NAMALWA (cell line): ENCODE measurements around the gene MSI2.
A peak's percentile ranks its signal among the peaks of the same experiment; 100 is the strongest.

Experiments
- DNase-seq: peaks from one replicate; pipeline ENCODE4 v3.0.0-alpha.2; 2015; ENCODE audit warnings: low spot score

MSI2 gene

GRCh38 chr17:57441270-57441600 lies 184.9 kb downstream of the MSI2 start:
- peak; percentile 76 for DNase-seq

DNA sequence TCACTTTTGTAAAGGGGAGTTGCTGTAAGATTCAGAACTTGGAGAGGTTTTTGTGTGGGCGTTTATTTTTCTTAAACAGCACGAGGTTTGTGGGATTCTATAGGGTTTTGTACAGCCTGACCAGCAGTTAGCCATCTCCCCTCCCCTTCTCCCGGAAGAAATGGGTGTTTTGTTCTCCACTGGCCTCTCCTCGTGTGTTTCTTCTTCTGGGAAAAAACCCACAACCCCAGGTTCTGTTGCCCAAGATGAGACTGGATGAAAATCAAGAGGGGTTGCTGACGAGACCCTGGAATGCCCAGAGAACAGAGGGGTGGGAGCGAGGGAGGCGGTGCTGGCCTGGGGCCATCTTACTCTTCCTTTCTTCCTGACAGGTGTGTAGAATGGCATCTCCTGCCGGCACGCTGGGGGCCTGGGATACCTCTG lies 186.1 kb downstream of the MSI2 start:
- DNase-seq, result peak; percentile 20

DNA sequence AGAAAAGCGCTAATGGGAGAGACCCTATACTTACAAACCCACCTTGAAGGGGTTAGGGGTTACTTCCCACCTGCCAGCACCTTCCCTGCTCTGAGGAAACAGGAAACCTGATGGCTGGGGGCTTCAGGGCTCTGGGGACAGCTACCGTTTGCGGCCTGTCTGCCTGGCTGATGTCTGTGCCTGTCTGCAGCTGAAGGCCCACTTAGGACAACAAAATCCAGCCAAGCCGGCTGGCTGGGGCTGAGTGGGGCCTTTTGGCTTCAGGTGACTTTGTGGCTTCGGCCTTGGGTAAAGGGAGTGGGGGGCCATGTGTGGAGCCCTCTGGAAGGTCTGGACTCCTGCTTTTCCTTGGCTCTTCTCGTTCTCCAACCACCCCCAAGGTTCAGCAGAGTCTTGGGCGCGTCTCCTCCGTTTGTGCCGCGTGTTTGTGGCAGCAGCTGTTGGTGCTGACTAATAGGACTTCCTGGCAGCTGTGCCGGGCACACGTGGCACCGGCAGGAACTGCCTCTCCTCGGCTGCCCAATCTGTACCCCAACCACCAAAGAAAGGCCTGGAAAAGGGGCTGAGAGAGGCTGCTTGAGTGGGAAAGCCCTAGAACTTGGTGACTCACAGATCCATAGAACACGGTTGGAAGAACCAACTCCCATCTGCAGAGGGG lies 186.7 kb downstream of the MSI2 start:
- peak; percentile 82 for DNase-seq

DNA sequence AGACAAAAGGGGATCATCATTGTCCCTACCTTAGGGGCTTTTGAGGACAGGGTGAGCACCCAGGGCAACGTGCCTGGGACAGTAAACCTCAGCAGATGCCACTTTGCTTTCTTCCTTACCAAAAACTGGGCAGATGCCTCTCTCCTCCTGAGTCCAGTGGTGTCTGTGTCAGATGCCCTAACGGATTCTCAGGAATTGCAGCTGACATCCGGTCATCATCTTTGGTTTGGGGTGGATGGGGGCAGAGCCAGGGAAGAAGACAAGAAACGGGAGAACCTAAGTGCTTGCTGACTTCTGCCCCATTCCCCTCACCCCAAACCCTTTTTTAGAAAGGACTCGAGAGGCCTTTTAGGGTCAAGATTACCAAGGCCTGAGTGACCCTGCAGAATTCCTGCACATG lies 187.5 kb downstream of the MSI2 start:
- DNase-seq, result no peak

- DNase-seq, result no peak
Measured at GRCh38 chr17:57444682-57445450, 188.5 kb downstream of the MSI2 start.

- no peak for DNase-seq
Measured at GRCh38 chr17:57445772-57446472, 189.6 kb downstream of the MSI2 start.

GRCh38 chr17:57447357-57447989 lies 191.2 kb downstream of the MSI2 start:
- DNase-seq, result peak; percentile 39

DNA sequence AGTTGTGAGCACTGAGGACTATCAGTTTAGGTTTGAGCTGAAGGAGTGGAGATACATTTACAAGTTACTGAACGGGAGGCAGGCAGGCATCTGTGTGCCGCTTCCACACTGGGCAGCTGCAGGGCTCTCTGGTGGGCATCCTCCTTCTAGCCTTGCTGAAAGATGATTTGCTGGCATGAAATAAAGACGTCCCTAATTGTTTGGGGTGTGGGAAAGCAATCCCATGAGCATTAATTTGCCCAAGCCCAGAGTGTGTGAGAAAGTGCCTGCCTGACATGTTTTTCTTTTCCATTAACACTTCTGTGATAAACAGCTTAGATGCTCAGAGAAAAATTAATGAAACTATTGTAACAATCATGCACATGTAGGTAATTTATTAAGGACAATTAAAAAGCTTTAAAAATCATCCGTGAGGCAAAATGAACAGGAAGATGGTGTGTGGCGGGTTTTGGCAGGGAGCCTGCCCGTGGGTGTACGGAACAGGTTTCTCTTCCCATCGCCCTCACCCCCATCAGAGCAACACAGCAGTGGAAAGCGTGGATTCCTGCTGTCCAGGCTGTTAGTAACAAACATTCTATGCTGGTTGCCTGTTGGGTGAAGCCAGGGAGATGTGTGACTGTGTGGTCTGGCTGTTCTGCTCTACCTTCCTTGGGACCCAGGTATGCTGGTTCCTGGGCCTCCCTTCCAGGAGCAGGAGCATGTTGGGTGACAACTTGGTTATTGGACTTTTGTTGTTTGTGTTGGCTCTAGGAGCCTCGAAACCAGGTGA lies 191.9 kb downstream of the MSI2 start:
- no peak for DNase-seq

DNA sequence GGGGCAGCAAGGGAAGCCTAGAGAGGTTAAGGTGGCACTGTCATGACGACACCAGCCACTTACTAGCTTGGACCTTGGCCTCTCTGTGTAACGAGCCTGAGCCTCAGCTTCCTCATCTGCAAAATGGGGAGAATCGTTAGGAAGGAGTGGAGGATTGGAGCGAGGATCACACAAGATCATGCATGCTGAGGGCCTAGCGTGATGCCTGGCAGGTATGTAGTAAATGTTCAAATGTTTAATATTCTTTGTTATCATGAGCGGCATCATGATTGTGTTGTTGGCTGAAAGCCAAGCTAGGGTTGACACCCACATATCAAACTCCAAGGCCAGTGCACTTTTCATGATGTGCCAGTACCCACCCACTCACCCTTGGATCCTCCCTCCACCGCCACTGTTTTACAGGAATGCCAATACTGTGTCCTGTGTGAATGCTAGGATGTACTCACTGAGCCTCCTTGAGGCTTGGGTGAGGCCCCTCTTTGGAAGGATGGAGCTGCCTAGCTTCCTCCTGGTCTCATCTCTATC lies 192.5 kb downstream of the MSI2 start:
- no peak for DNase-seq

- no peak for DNase-seq
Measured at GRCh38 chr17:57451191-57451590, 194.9 kb downstream of the MSI2 start.

GRCh38 chr17:57451643-57452042 lies 195.3 kb downstream of the MSI2 start:
- DNase-seq, result no peak

DNA sequence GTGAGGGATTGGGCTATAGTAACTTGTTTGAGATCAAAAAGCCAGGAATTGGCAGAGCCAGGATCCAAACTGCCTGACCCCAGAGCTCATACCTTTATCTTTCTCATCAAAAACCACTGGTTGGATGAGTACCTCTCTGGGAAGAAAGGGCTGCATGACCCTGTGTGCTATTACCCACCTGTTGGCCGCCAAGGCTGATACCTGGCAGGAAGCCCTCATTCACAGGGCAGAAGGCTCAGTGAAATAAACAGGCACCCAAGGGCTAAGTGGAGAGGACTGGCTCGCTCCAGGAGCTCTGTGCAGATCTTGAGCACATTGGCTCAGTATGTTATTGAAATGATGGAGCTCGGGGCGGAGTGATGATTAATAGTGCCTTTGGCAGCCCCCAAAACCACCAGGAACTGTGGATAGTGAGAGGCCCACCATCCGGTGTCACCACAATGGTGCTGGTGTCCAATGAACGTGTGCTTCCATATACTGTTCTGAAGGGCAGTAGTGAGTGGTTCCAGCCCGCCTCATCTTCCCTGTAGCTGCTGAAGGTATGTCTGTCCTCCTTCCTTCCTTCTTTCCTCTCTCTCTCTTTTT lies 197.6 kb downstream of the MSI2 start:
- DNase-seq, result no peak

GRCh38 chr17:57454729-57455062 lies 198.4 kb downstream of the MSI2 start:
- no peak for DNase-seq

- peak; percentile 68 for DNase-seq
Measured at GRCh38 chr17:57455063-57455914, 199.0 kb downstream of the MSI2 start.

DNA sequence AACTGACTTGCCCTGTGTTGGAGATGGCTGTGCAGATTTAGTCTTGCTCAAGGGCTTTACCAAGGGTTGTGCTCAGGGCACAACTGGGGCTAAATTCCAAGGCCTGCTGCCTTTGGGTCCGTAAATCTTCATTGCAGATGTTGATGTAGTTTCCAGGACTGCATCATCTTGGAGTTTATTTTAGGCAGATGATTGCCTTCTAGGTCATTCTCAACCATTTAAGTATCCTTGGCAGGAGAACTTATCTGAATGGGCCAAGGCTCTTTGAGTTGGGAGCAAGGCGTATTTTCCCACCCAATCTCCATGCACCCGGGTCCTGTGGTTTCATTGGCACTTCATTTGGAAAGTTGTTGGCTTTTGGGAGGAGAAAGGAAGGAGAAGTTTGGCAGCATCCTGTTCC lies 200.3 kb downstream of the MSI2 start:
- DNase-seq, result no peak

- no peak for DNase-seq
Measured at GRCh38 chr17:57457188-57457587, 200.9 kb downstream of the MSI2 start.

DNA sequence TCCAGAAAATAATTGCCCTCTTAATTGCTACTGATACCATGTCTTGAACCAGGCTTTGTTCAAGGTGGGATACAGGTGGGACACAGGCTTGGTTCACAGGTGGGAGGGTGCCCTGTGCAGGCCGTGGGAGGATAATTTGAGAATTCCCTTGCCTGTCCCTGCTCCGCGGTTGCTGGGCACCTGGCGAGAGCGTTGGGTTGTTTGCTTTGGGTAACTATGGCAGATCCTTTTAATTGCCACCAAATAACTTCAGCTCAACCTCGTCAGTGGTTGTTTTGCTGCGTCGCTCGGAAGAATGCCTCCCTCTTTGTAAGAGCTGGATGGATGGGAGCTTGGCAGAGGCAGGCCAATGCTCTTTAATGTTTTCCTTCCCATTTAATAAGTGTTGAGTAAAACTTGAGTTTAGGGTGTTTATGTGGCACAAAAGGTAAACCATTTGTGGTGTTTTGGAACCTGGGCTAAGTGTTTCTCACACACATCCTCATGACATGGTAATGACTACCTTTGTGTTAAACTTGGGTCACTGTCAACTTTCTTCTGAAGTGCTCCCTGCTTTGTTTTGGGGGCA lies 202.5 kb downstream of the MSI2 start:
- DNase-seq, result no peak

GRCh38 chr17:57459286-57459915 lies 203.1 kb downstream of the MSI2 start:
- no peak for DNase-seq

DNA sequence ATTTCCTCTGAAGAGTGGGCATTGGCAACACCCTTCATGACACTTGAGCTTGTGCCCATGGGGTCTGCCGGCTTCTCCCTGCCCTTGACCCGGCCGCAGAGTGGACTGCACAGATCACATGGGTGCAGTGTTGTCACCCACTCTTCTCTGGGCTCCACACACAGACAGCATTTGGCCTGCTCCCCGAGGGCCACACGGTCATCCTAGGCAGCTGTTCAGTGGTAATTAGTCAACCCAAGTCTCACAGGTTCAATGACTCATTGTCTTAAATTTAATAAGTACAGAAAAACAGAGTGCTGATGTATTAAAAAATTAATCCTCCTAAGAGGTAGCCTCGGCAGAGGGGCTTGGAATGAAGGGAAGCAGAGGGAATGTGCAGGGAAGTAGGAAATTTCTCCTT lies 204.8 kb downstream of the MSI2 start:
- no peak for DNase-seq
